ENCODE results near the gene BLID. TPM values are rescaled to one million over a fixed set of nuclear protein-coding genes. Genes with fewer than 3 reads are reported as not detected.

The BLID gene
- 1.8 TPM for total RNA-seq

GRCh38 chr11:122115524-122116379 is at the start of gene BLID:
BLID (minus strand) TSS chr11:122116215; CDS start chr11:122115922, 293 bp downstream.

Small RNA genes lying within 50 kb of the gene (small RNA-seq; reads per million reads assigned to genes)
- gene MIR100 (17,046 reads per million, percentile 100 among the genes with 10 or more reads in this experiment), gene MIR125B1 (628 reads per million, percentile 98 among the genes with 10 or more reads in this experiment), gene MIRLET7A2 (27.2 reads per million, percentile 95 among the genes with 10 or more reads in this experiment)
